OCI-M2 (cell line): ENCODE measurements around the gene EFCAB7.

Source experiments
- DNase-seq: peaks from one replicate; lab custom pipeline; 2025; ENCODE audit not compliant: unreplicated experiment; lab: John Stamatoyannopoulos, UW

Gene EFCAB7

DNA sequence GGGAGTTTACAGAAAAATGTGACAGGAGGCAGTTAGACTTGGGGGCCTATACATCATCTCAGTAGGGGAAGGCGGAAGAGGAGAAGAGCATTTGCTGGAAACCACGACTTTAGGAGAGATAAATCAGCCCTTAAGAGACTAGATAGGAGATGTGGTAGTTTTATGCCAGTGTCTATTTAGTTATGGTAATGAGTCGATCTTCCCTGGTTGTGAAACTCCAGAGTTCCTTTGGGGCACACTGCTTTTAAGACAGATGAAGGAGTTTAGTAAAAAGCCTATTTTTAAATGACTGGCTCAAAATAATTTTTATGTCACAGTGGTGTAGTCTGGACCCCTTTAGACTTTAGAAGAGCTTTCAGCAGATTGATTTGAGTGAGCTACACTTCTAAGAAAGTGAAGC, 77.7 kb downstream of the EFCAB7 start:
- no peak for DNase-seq

DNA sequence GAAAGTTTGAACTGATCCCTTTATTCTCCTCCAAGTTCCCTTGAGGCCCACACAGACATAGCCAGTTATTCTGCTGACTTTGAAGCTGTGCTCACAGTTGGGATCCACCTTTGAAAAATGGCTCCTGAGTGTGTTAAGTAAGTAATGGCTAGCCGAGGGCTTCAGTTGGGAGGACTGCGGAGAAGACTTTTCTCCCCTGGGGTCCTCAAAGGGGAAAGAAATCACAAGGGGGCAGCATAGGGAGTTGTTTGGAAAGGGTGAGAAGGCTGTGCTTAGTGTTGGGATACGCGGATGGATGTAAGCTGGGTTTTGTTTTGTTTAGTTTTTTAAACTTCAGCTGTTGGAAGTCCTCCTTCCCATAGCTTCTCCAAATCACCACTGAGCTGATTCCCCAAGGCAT, 78.1 kb downstream of the EFCAB7 start:
- DNase-seq = no peak

DNA sequence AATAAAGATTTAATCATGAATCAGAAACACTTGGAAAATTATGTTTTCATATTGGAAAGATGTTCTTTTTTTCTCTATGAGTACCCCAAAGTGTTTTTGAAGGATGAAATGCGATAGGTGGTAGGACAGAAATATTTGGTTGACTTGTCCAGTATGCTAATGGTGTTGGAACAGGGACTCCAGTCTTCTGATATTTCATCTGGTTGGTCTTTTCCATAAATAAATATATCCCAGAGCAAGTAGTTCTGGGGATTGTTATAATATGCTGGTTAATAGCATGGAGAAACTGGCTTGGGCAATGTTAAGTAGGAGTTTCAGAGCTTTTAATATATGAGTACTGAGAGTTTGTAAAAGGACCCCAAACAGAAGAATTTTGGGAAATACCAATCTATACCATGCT, 78.6 kb downstream of the EFCAB7 start:
- DNase-seq = no peak

DNA sequence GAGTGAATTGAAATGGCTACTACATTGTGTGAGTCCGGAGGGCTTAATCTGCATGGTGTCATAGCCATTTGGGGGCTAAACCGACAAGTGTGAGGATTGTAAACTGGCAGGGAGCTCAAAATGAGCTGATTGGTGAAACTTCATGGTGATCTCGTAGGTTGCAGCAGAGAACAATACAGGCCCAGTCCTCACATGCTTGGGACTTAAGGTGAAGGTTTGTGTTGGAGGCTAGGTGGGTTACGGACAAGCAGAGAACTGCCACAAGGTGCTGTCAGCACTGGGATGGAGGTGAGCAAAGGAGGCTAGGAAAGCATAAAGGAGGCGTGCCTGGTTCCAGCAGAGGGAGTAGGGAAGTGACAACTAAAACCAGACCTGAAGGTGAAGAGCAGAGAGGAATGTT, 79.3 kb downstream of the EFCAB7 start:
- DNase-seq = no peak

DNA sequence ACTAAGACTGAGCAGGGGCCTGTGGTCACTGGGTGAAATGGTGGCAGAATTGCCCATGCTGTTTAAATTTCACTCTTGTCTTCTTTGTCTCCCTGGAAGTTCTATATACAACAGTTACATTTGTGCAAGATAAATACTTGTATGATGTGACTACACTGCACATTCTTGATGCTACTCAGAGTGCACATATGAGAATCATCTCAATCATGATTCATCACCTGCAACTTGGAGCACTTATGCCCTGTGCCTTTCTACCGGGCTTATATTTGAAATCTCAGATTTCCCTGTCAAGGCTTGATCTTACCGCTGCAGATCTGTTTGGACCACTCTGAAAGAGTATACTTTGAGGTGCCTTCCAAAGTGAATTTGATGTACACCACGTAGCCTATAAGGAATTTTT, 80.5 kb downstream of the EFCAB7 start:
- DNase-seq = no peak

DNA sequence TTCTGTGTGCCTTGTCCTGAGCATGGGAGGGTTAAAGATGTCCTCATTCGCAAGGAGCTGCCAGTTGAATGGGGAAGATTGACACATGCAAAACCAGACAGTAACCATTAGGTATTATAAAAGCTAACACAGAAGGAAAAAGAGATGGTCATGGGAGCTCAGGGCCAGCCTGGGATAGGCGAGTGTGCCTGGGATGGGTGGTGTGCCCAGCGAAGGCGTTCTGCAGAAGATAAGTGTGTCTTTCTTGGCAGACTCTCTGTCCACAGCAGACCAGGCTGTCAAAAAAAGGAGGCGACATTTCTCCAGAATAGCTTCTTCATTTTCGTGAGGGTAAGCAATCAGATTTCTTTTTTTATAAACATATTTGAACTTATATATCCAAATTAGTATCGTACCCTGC, 84.0 kb downstream of the EFCAB7 start:
- DNase-seq = no peak

DNA sequence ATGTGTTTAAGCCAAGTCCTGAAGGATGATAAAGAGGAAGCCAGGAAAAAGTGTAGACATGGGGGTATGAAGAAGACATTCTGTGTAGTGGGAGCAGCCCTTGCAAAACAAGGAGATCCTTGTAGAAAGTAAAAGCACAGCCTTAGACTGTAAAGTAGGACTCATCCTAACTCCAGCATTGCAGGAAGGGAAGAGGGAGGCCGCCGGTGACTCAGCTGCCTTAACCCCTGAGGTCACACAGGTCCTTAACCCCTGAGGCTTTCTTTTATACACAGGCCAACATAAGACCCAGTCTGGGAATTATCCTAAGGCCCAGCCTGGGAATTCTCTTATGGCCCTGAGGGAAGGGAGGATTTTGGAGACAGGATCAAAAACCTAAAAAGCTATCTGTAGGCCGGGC, 87.9 kb downstream of the EFCAB7 start:
- no peak for DNase-seq

DNA sequence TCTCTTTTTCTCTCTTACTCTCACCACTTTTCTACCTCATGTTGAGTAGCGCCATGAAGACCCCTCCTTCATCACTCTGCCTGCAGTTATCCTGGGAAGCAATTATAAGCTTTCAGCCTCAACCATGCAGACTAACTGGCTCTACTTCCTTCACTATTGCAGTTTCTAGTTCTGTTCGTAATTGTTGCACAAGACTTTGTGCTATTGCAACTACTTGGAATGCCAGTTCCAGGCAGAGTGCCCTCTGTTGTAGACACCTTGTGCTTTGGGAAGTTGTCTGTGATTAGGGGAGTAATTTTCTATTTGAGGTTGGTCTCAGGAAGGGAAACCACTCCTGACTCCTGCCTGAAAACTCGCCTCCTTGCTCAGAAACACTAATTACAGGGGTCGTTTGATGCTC, 89.2 kb downstream of the EFCAB7 start:
- no peak for DNase-seq

DNA sequence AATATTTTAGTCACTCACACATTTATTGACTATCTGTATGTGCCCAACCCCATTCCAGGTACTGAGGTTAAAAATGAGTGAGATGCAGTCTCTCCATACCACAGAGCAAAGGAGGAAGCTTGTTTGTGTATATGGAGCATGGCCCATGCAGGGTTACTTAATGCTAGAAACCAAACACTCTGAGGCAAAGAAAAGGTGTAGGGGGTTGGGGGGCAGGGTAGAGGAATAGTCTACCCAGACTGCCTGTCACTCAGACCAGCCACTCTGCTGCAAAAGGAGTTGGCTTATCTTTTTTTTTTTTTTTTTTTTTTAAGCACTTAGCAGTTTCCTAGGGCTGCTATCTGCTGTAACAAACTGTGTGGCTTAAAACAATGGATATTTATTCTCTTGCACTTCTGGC, 89.6 kb downstream of the EFCAB7 start:
- DNase-seq = no peak

DNA sequence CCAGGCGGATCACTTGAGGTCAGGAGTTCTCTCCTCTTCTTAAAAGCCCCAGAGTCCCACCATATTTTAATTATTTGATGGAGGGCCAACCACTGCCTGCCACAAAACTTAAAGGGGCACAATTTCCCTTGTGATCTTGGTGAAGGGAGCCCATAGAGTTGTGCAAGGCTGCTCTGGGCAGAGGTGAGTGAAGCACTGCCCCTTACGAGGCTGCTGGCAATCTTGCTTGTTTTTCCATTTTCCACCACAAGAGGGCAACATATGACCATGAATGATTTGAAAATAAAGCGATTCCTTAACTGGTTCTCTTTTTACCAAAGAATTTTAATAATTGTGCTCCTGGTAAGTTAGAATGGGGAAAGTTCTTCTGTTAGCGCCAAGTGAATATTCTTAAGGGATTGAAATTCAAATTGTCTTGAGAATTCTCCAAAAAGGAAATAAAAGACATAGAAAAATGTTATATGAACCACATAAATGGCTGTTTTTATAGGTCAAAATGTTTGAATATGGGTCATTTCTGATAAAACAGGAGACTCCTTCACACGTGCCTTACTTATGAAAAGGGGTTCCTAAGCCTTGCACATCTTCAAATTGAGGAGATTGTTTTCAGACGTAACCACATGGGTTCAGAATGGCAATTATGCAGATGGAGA, 92.6 kb downstream of the EFCAB7 start:
- DNase-seq = peak; percentile 18

DNA sequence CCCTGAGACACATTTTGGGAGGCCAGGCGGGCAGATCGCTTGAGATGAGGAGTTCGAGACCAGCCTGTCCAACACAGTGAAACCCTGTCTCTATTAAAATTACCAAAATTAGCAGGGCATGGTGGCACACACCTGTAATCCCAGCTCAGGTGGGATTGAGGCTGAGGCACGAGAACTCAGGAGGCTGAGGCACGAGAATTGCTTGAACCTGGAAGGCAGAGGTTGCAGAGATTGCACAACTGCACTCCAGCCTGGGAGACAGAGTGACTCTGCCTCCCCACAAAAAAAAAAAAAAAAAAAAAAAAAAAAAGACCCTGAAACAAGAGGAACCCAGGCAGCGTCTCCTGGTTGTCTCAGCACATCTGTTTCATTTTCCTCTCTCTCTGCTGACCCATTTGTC, 94.1 kb downstream of the EFCAB7 start:
- DNase-seq = no peak

DNA sequence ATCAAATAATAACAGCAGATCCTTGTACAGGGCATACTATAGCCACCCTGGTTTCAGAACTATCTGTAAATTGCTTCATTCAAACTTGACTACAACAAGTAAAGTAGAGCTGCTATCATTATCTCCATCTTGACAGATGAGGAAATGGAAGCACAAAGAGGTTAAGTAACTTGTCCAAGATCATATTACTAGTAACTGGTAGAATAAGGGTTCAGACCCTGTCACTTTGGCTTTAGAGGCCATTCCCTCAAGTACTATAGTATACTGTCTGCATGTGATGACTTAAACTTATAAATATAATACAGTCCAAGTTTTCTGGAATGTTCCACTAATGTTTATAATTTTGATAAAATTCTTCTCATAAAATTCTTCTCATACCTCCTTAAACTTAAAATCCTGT, 94.7 kb downstream of the EFCAB7 start:
- DNase-seq = no peak

DNA sequence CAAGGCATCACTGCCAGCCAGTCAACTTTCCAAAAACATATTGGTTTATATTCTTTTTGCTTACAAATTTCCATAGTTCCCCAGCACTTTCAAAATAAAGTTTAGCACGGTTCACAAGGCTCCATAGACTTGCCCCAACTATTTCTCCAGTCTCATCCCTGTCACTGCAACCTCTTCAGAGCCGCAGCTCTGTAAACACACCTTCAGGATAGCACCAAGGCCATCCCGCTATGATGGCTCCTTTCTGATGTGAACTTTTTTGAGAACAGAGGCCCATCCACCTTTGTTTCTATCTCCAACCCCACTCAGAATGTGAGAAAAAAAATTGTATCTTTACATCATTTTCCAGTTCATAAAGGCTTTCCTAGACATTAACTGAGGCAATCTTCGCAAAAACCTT, 96.2 kb downstream of the EFCAB7 start:
- no peak for DNase-seq

DNA sequence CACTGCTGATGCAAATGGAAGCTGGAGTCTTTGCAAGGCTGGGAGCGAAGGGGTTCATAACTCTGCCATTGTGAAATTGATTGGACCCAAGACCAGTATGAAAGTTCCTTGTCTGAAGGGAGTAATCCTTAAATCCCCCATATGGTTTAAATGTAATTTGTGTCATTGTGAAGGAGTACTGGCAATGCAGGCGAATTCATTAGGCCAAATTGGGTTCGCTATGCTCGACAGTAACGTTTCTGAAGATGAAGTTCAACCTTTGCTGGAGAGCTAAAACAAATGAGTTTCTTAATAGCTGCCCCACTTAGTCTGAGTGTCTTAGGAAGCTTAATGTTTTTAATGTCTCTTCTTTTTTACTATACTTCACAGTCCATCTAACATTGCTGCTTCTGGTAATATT, 97.3 kb downstream of the EFCAB7 start:
- DNase-seq = no peak

DNA sequence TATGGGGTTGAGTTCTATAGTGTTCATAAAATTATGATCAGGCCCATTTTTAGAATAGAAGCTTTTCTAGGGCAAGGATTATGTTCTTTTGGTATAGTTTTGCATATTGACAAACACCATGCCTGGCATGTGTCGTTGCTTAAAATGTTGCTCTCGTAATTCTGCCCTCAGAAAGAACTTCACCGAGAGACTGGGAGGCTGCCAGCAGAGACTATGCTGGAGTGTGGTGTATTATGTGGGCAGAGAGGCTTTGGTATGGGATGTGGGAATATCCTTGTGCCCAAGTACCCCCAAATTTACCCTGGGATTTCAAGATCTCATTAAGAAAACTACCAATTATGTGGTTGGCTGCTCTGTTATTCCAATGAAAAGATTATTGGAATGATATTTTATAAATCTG, 97.8 kb downstream of the EFCAB7 start:
- DNase-seq = no peak

DNA sequence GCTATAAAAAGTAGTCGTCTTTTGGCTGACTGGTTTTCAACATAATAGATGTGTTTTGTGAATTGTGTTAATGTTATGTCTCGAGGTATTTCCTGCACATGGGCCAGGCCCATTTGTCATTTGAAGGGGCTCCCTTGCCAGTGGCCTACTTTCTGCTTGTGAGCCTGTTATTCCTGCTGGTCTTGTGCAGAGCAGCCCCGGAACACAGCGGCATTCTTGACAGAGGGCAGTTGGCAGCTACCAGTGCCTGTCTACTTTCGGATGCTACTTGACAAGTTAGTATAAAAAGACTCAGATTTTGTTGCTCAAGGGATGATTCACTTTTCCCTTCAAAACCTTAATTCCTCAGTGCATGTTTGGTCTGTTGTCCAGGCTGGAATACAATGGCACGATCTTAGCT, 98.4 kb downstream of the EFCAB7 start:
- DNase-seq = no peak
